Activated CD4-positive, CD25-positive, alpha-beta regulatory T cell (primary cell): Measurements from ENCODE around the gene LTN1.
"Not testable (repeated sequence)": the region's sequence is repeated elsewhere in the genome, so short reads cannot be mapped to it uniquely, and the experiment has no call there.

Experiments used
- DNase-seq, 4 experiments: peaks; one replicate each; lab custom pipeline; 2025; lab: John Stamatoyannopoulos, UW

LTN1 gene

DNA sequence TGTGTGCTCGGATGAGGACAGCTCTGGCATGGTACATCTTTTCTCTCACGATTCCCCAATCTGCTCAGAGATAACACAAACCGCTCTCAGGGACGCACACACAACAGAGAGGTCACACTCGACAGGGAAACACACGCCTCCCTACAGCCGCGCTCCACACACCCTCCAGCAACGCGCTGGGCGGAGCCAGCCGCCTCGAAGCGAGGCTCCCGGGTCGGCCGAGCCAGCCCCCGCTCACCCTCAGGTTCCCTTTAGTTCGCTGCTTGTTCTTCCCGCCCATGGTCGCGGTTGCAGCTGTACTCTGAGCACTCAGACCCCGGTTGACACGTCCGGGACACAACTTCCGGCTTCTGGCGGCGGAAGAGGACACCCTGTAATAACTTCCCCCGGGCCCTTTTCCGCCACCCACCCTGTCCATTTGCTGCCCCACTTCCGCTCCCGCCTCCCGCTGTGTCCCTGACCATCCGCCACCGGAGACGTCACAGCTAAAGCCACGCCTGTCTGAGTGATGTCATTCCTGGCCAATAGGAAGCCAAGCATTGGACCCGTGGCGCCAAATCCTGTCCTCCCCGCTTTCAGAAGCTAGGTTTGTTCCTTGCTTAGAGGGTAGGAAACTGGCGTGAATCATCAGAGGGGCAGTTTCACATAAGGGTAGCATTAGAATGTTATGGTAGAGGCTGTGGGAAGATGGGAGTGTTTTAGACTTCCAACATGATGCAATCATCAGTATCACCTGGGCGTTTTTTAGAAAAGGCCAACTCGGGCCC, at the start of gene LTN1:
Gene LTN1 (minus strand): TSS at position 352 of the 767 bp plus-strand sequence. CDS start 72 bp downstream, at position 280.
- peak; percentile 95 to 97 (median 96) for DNase-seq

GRCh38 chr21:29034678-29035077, 42.0 kb upstream of the LTN1 start:
- DNase-seq = no peak

GRCh38 chr21:29033871-29034270, 41.2 kb upstream of the LTN1 start:
- no peak for DNase-seq

DNA sequence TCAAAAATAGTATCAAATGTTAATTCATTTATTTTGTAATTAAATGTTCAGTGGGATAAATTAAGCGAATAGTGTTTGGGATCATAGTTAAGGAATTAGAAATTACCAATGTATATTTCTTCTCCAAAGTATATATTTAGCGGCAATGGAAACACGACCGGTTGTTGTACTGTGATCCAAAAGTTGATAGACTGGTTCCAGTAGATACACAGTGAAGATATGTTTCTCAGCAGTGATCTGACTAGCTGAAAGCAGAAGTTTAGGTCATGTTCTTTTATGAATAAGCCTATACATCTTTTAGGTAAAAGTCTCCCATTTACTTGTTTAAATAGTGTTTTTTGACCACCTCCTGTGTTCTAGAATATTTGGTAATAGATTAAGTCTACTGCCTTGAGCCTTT, 40.6 kb upstream of the LTN1 start:
- no peak for DNase-seq

- no peak for DNase-seq
Measured at GRCh38 chr21:29030909-29031308, 38.2 kb upstream of the LTN1 start.

DNA sequence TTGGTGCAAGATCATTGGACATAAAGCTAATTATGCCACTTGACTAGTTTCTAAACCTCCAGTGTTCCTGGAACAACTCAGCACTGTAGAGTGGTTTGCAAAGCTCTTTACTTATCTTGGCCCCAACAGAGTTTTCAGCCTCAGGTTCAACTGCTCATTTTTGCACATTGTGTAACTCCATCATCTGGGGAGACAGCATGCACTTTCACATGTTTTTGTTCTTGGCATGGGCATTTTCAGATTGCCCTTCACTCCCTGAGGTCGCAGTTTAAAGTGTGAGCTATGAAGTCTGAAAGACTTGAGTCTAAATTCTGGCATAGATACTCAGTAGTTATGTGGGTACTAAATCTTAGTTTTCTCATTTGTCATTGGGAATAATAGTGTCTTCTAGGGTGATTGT, 36.8 kb upstream of the LTN1 start:
- no peak for DNase-seq

GRCh38 chr21:29025328-29025713, 32.6 kb upstream of the LTN1 start:
- DNase-seq = no peak

DNA sequence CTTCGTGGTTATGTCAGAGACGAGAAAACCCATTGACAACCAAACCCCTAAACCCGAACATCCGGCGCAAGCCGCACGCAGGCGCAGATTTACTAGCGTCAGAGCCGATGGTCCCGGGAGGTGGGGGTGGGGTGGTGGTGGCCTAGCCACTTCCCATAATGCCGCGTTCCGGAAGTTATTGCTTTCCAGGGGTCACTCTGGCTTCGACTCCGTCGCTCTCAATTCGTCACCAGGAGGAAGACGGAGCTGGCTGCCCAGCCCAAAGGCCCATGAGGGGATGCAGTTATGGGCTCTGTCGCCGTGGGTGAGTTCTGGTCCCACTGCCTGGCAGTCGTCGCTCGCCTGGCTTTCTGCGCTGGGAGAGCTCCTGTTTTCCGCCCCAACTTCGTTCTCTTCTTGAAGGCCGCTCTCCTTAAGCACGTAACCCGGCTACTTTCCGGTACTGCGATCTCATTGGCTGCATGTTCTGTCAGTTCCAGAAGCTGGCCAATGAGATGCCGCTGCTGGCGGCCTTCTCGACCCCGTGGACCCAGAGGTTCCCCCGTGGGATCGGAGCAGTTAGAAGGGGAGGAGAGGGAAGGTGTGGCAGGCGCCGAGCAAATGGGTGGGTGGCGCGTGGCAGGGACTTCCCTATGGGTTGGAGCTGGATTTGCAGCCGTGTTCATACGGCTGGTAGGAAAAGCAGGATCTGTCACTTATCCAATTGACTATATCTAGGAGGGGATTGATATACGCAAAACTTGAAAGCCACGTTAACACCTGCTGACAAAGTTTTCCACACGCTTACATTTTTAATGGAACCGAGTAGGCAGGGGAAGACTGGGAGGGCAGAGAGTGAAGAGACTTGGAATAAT, 32.0 kb upstream of the LTN1 start, which contains the start of gene USP16:
Gene USP16 (plus strand): TSS at position 195 of the 854 bp plus-strand sequence. CDS start 3,246 bp downstream, outside the sequence.
- peak; percentile 84 to 94 (median 90) for DNase-seq

DNA sequence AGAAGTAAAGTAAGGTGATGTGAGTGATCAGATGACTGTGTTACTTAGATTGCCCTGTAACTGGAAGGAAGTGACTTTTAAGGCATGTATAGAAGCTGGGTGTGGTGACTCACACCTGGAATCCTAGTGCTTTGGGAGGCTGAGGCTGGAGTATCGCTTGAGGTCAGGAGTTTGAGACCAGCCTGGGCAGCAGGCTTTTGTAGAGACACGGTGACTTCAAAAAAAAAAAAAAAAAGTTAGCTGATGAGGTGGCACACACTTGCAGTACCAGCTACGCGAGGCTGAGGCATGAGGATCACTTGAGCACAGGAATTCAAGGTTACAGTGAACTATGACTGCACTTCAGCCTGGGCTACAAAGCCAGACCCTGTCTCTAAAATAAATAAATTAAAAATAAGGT, 29.5 kb upstream of the LTN1 start:
- no peak for DNase-seq

GRCh38 chr21:29018540-29018939, 25.9 kb upstream of the LTN1 start:
- no peak for DNase-seq

DNA sequence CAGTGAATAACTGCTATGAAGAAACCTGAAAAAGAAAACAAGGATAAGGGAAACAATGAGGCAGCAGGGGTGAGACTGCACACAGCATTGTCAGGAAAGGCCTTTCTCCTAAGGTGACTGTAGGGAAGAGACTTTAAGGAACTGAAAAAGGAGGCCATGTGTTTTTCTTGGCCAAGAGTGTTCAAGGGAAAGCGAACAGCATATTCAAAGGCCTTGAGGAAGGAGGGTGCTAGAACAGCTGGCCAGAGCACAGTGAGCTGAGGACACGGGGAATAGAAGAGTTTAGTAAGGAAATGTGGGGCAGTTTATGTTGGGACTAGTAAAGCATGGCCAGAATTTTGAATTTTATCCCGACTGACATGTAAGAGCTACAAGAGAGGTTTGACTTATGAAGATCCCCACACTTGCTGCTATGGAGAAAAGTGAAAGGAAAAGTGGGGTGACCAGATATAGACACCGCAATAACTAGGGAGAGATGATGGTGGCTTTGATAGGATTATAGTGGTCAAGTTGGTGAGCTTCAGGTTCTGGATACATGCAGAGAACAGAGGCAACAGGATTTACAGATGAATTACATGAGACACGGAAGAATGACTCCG, 25.1 kb upstream of the LTN1 start:
- no peak for DNase-seq

DNA sequence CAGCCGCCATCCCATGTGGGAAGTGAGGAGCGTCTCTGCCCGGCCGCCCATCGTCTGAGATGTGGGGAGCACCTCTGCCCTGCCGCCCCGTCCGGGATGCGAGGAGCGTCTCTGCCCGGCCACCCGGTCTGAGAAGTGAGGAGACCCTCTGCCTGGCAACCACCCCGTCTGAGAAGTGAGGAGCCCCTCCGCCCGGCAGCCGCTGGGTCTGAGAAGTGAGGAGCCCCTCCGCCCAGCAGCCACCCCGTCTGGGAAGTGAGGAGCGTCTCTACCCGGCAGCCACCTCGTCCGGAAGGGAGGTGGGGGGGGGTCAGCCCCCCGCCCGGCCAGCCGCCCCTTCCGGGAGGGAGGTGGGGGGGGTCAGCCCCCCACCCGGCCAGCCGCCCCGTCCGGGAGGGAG, 18.6 kb upstream of the LTN1 start:
- DNase-seq = not testable (repeated sequence)

DNA sequence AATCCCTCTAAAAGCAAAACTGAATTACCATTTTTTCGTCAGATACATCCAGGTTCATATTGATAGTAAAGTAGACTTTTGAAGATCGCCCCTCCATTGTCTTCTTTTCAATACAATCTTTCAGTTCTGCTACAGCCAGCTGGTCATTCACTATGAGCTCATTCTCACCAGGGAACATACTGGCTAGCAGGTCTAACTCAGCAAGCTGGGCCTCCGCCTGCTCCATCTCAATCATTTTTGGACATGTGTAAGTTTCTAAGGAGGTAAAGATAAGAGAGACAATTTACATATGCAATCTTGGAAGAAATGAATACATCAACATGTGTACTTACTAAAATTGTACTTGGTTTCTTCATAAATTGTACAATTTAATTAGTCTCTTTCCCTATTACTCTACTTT, 15.7 kb upstream of the LTN1 start:
- no peak for DNase-seq

DNA sequence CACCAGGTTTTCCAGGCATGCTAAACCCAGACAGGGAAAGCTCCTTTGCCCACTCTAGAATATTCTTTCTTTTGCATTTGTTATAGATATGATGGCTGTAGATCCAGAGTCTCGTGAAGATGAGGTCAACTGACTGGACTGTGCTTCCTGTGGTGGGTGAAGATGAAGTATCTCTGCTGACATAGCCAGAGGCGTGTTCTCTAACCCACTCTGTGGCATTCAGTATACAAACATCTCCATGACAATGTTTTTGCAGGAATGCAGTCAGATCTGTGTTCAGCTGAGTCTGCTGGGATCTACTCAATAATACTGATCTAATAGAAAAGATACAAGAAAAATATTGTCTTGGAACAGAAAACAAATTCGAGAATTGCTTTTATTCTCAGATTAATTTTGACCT, 15.1 kb upstream of the LTN1 start:
- no peak for DNase-seq

- DNase-seq = no peak
Measured at GRCh38 chr21:29007135-29007534, 14.5 kb upstream of the LTN1 start.

GRCh38 chr21:29005696-29006095, 13.0 kb upstream of the LTN1 start:
- DNase-seq = no peak

- peak; percentile 89 to 93 (median 92) for DNase-seq
Measured at GRCh38 chr21:29002442-29003144, 9.9 kb upstream of the LTN1 start.

- DNase-seq = no peak
Measured at GRCh38 chr21:28993293-28993629, 584 bp upstream of the LTN1 start.

DNA sequence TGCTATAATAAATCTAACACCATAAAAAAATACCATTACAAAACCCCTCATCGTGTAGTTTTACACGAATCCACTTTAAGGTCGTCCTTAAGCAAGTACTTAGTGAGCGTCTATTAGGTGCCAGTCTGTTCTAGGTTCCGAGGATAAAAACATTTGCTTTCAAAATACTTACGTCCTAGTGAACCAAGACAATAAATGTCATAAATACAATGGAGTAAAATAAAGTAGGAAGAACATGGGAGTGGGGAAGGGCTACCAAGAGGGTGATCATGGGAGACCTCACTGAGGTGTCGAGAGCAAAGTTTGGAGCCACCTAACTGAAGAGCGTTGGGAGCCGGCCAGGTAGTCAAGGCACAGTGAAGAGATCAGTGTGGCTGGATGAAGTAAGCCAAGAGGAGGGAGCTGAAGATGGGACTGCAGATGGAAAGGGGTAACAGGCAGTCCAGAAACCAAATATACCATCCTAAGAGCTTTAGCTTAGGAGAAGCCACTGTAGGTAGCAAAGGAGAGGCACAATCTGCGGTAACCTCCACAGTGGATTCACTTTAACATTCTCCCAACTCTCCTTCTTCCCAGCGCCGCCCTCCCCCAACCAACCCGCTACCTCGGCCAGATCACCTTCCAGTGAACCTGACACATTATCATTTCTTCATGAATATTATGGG, 684 bp downstream of the LTN1 start:
- no peak for DNase-seq

GRCh38 chr21:28988146-28988545, 4.5 kb downstream of the LTN1 start:
- not testable (repeated sequence) for DNase-seq

GRCh38 chr21:28986677-28987076, 6.0 kb downstream of the LTN1 start:
- no peak for DNase-seq

DNA sequence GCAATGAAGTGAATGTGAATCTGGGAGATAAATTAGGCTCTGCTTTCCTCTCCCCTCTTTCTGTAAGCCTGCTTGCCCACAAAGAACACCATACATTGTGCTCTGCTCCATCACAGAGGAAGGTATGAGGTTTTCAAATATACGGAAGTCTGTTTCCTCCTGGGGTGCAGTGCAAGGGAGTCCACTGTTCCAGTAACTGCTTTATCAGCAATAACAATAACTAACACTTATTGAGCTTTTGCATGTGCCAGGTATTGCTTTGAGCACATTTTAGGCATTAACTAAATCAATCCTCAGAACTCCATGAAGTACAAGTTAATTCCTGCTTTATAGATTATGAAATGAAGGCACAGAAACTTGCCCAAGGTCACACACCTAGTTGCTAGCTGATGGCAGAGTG, 10.0 kb downstream of the LTN1 start:
- no peak for DNase-seq
